SU-DHL-6 (cell line): Measurements from ENCODE around the gene H2BK1.

Source experiments
- H2AFZ ChIP-seq: fragments of 200-600 bp; sonication (generic); 2 replicates; pipeline ENCODE4 v1.6.1; 2014; ENCODE audit warnings: low read depth, mild to moderate bottlenecking, moderate library complexity, mixed read lengths, antibody characterized with exemption, low read length; ENCODE audit not compliant: severe bottlenecking
- H3F3A ChIP-seq: fragments of 200-600 bp; shearing (Covaris generic); 2 replicates; pipeline ENCODE4 v1.6.0; 2016; ENCODE audit warnings: antibody characterized with exemption, mild to moderate bottlenecking; ENCODE audit not compliant: insufficient read depth
- H3K27ac ChIP-seq: fragments of 200-600 bp; sonication (generic); 2 replicates; pipeline ENCODE4 v1.5.1; 2016; ENCODE audit warnings: low read depth, mild to moderate bottlenecking, low read length, moderate library complexity, mixed read lengths
- H3K27me3 ChIP-seq: fragments of 200-600 bp; sonication (generic), shearing (Covaris generic); 2 replicates; pipeline ENCODE4 v1.6.0; 2014; ENCODE audit warnings: mild to moderate bottlenecking, low read length
- H3K36me3 ChIP-seq: fragments of 200-600 bp; sonication (generic); 2 replicates; pipeline ENCODE4 v1.6.1; 2014; ENCODE audit warnings: mild to moderate bottlenecking, low read length, mixed read lengths
- H3K4me2 ChIP-seq: fragments of 300-600, 200-600 bp; shearing (Covaris generic), sonication (generic); 2 replicates; pipeline ENCODE4 v1.6.0; 2014; ENCODE audit warnings: low read length, low read depth, mild to moderate bottlenecking; ENCODE audit not compliant: poor library complexity, severe bottlenecking
- H3K4me3 ChIP-seq: fragments of 200-600 bp; sonication (generic); 2 replicates; pipeline ENCODE4 v1.5.1; 2014; ENCODE audit warnings: antibody characterized with exemption, low read length, mild to moderate bottlenecking, mixed read lengths; ENCODE audit not compliant: insufficient read depth, poor library complexity, severe bottlenecking
- H3K79me2 ChIP-seq: fragments of 200-600 bp; sonication (generic); 2 replicates; pipeline ENCODE4 v1.6.1; 2014; ENCODE audit warnings: mild to moderate bottlenecking, low read length, moderate library complexity; ENCODE audit not compliant: insufficient read depth
- H3K9ac ChIP-seq: fragments of 200-600 bp; sonication (generic); 2 replicates; pipeline ENCODE4 v1.7.0; 2014; ENCODE audit warnings: mild to moderate bottlenecking, low read length
- H3K9me2 ChIP-seq: fragments of 200-600 bp; sonication (generic); replicated peaks from 2 replicates; pipeline ENCODE4 v1.6.1; 2014; ENCODE audit warnings: low read length; ENCODE audit not compliant: insufficient read depth
- H3K9me3 ChIP-seq: fragments of 200-600 bp; sonication (generic); 2 replicates; pipeline ENCODE4 v1.6.1; 2014; ENCODE audit warnings: low read length, mixed read lengths; ENCODE audit not compliant: insufficient read depth
- H4K20me1 ChIP-seq: fragments of 200-600 bp; sonication (generic); 2 replicates; pipeline ENCODE4 v1.6.1; 2014; ENCODE audit warnings: low read depth, mild to moderate bottlenecking, antibody characterized with exemption, low read length, moderate library complexity, mixed read lengths
- CTCF ChIP-seq: fragments of 200-600 bp; sonication (generic); IDR thresholded peaks from one replicate; pipeline ENCODE4 v1.5.1; 2017; ENCODE audit warnings: antibody characterized with exemption, mild to moderate bottlenecking, low read length, moderate library complexity; ENCODE audit not compliant: insufficient read depth, poor library complexity, severe bottlenecking
- EZH2phosphoT487 ChIP-seq: fragments of 200-600 bp; sonication (generic), shearing (Covaris generic); conservative IDR thresholded peaks from 2 replicates; pipeline ENCODE4 v1.6.1; 2018; ENCODE audit warnings: mild to moderate bottlenecking, antibody characterized with exemption, low read length, moderate library complexity, mixed read lengths

H2BK1 gene

GRCh38 chr7:151238924-151239836, 28.9 kb upstream of the H2BK1 start:
- H3K9me3 ChIP-seq, result no peaks in the 10 kb centered on the region
- no peak overlapping the region for H2AFZ ChIP-seq
- TF ChIP-seq CTCF (no peak), EZH2phosphoT487 (no peak)
- H4K20me1 ChIP-seq, result no peaks in the 10 kb centered on the region
- no peaks in the 10 kb centered on the region for H3K27me3 ChIP-seq
- H3K4me2 ChIP-seq, result no peak overlapping the region
- H3K27ac ChIP-seq, result no peak overlapping the region
- H3K9ac ChIP-seq, result no peak overlapping the region
- H3F3A ChIP-seq, result no peaks in the 10 kb centered on the region
- no peak overlapping the region for H3K4me3 ChIP-seq
- H3K9me2 ChIP-seq, result no peaks in the 10 kb centered on the region
- no peaks in the 10 kb centered on the region for H3K36me3 ChIP-seq
- H3K79me2 ChIP-seq, result peaks cover 3% of the 10 kb centered on the region; the same call in 1 of the 2 replicates

GRCh38 chr7:151238190-151238810, 28.0 kb upstream of the H2BK1 start:
- Histone ChIP-seq H3K4me2 (no peak overlapping the region), H3K36me3 (no peaks in the 10 kb centered on the region), H3K9me3 (no peaks in the 10 kb centered on the region), H3K9me2 (no peaks in the 10 kb centered on the region), H3K79me2 (peaks cover 12% of the 10 kb centered on the region; the same call in 1 of the 2 replicates), H3F3A (no peaks in the 10 kb centered on the region), H3K27me3 (no peaks in the 10 kb centered on the region), H3K27ac (no peak overlapping the region), H4K20me1 (no peaks in the 10 kb centered on the region), H3K4me3 (no peak overlapping the region), H3K9ac (no peak overlapping the region), H2AFZ (no peak overlapping the region)
- no peak for TF ChIP-seq CTCF
- TF ChIP-seq EZH2phosphoT487, result no peak

GRCh38 chr7:151237244-151238189, 27.2 kb upstream of the H2BK1 start:
- no peak overlapping the region for H2AFZ ChIP-seq
- H4K20me1 ChIP-seq, result no peaks in the 10 kb centered on the region
- no peak for TF ChIP-seq CTCF
- TF ChIP-seq EZH2phosphoT487, result no peak
- no peaks in the 10 kb centered on the region for H3K36me3 ChIP-seq
- H3K4me2 ChIP-seq, result no peak overlapping the region
- H3K27ac ChIP-seq, result no peak overlapping the region
- no peak overlapping the region for H3K4me3 ChIP-seq
- H3K9ac ChIP-seq, result no peak overlapping the region
- H3K9me2 ChIP-seq, result no peaks in the 10 kb centered on the region
- no peaks in the 10 kb centered on the region for H3K9me3 ChIP-seq
- H3K79me2 ChIP-seq, result peaks cover 20% of the 10 kb centered on the region
- H3K27me3 ChIP-seq, result no peaks in the 10 kb centered on the region
- no peaks in the 10 kb centered on the region for H3F3A ChIP-seq
